Measurements from ENCODE around the gene CASR. TPM values are rescaled to one million over a fixed set of nuclear protein-coding genes. Genes with fewer than 3 reads are reported as not detected.

The CASR gene
- polyA plus RNA-seq, 2 of the 4 experiments (the other 2 are of a cell fraction), result not detected

- no peak for TF ChIP-seq CHD4 (IDR thresholded peaks at IDR 0.05; ENCODE audit: borderline replicate concordance)
- TF ChIP-seq TFCP2L1 (CRISPR knock-in tag; IDR thresholded peaks at IDR 0.05), result no peak
- TF ChIP-seq NFE2L2 (conservative IDR thresholded peaks at IDR 0.05; ENCODE audit: low read length), result no peak
- TF ChIP-seq GATA3 (IDR thresholded peaks at IDR 0.05; ENCODE audit: borderline replicate concordance), result no peak
- no peak for TF ChIP-seq JUNB (IDR thresholded peaks at IDR 0.05)
- no peak for TF ChIP-seq HOXA7 (CRISPR knock-in tag; IDR thresholded peaks at IDR 0.05)
- TF ChIP-seq HMGXB4 (CRISPR knock-in tag; IDR thresholded peaks at IDR 0.05; ENCODE audit: borderline replicate concordance), result no peak
- no peak for TF ChIP-seq POLR2AphosphoS2 (conservative IDR thresholded peaks at IDR 0.05; ENCODE audit: low read length)
- TF ChIP-seq POLR2A (IDR thresholded peaks at IDR 0.05; ENCODE audit: low read length), result no peak
- TF ChIP-seq RAD21 (conservative IDR thresholded peaks at IDR 0.05 in 1 of 2, IDR thresholded peaks at IDR 0.05 in 1 of 2), result no peak
- WGBS (ENCODE audit: missing lambda C conversion rate), result 24% methylated on average over 1 of the region's 1 CpG
- POLR2A ChIA-PET, result no interaction called here
Measured at GRCh38 chr3:122217901-122218300, 34.4 kb downstream of the CASR start.

GRCh38 chr3:122219242-122219872 is 35.9 kb downstream of the CASR start:
- DNase-seq (ENCODE audit: low read depth in 1 of 2, low spot score in 1 of 2) (no peak), FAIRE-seq (no peak), ATAC-seq (no peak)
- Histone ChIP-seq H3K4me2 (no peak overlapping the region), H3K4me1 (no peaks in the 10 kb centered on the region), H3K9me3 (no peaks in the 10 kb centered on the region), H3K27ac (no peak overlapping the region), H3K4me3 (no peak overlapping the region)
- ChIA-PET POLR2A (no interaction called here), CTCF (interaction anchor here (0.8 kb wide), 1 partner anchor 14 kb away, joined by 3 read pairs; no protein-coding TSS in a partner anchor)
- 19% methylated on average over 1 of the region's 1 CpG for WGBS (ENCODE audit: missing lambda C conversion rate)
- TF ChIP-seq RAD21 (conservative IDR thresholded peaks at IDR 0.05 in 1 of 2, IDR thresholded peaks at IDR 0.05 in 1 of 2) (no peak), CTCF (IDR thresholded peaks at IDR 0.05) (no peak), GATA3 (IDR thresholded peaks at IDR 0.05; ENCODE audit: borderline replicate concordance) (no peak), NFE2L2 (conservative IDR thresholded peaks at IDR 0.05; ENCODE audit: low read length) (no peak), RFX5 (IDR thresholded peaks at IDR 0.05) (no peak), ZC3H11A (IDR thresholded peaks at IDR 0.05) (no peak), PHF8 (IDR thresholded peaks at IDR 0.05; ENCODE audit: borderline replicate concordance, low read depth) (no peak), FOXS1 (CRISPR knock-in tag; IDR thresholded peaks at IDR 0.05) (no peak), JUNB (IDR thresholded peaks at IDR 0.05) (no peak), ZFP36 (IDR thresholded peaks at IDR 0.05; ENCODE audit: borderline replicate concordance, partially characterized antibody) (no peak), SMC3 (IDR thresholded peaks at IDR 0.05) (no peak), EHMT2 (IDR thresholded peaks at IDR 0.05; ENCODE audit: low read depth) (no peak), ZNF302 (CRISPR knock-in tag; IDR thresholded peaks at IDR 0.05) (no peak), MAX (IDR thresholded peaks at IDR 0.05) (no peak)
- TF ChIP-seq, protein P1, sequence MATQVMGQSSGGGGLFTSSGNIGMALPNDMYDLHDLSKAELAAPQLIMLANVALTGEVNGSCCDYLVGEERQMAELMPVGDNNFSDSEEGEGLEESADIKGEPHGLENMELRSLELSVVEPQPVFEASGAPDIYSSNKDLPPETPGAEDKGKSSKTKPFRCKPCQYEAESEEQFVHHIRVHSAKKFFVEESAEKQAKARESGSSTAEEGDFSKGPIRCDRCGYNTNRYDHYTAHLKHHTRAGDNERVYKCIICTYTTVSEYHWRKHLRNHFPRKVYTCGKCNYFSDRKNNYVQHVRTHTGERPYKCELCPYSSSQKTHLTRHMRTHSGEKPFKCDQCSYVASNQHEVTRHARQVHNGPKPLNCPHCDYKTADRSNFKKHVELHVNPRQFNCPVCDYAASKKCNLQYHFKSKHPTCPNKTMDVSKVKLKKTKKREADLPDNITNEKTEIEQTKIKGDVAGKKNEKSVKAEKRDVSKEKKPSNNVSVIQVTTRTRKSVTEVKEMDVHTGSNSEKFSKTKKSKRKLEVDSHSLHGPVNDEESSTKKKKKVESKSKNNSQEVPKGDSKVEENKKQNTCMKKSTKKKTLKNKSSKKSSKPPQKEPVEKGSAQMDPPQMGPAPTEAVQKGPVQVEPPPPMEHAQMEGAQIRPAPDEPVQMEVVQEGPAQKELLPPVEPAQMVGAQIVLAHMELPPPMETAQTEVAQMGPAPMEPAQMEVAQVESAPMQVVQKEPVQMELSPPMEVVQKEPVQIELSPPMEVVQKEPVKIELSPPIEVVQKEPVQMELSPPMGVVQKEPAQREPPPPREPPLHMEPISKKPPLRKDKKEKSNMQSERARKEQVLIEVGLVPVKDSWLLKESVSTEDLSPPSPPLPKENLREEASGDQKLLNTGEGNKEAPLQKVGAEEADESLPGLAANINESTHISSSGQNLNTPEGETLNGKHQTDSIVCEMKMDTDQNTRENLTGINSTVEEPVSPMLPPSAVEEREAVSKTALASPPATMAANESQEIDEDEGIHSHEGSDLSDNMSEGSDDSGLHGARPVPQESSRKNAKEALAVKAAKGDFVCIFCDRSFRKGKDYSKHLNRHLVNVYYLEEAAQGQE (IDR thresholded peaks at IDR 0.05), result no peak

More at GRCh38 chr3:122217901-122218300, 34.4 kb downstream of the CASR start:
- no peaks in the 10 kb centered on the region for H3K9me3 ChIP-seq
- H3K4me3 ChIP-seq, result no peak overlapping the region
- no peak overlapping the region for H3K4me2 ChIP-seq
- no peaks in the 10 kb centered on the region for H3K4me1 ChIP-seq
- no peak for DNase-seq (ENCODE audit: low read depth in 1 of 2, low spot score in 1 of 2)
- ATAC-seq, result no peak
- CTCF ChIA-PET, result no interaction called here
- H3K27ac ChIP-seq, result no peak overlapping the region
- FAIRE-seq, result no peak
